Neural cell (in vitro differentiated cells): Measurements from ENCODE around the gene RAB3B.

Experiments used
- CTCF ChIP-seq: fragments of 450-650 bp; IDR thresholded peaks from 2 replicates; pipeline ENCODE4 v1.5.1; 2014; ENCODE audit warnings: antibody characterized with exemption, mild to moderate bottlenecking, moderate library complexity; ENCODE audit not compliant: poor library complexity, severe bottlenecking
- EP300 ChIP-seq: fragments of 450-650 bp; conservative IDR thresholded peaks from 2 replicates; pipeline ENCODE4 v1.6.1; 2014; ENCODE audit warnings: antibody characterized with exemption, mild to moderate bottlenecking, moderate library complexity; ENCODE audit not compliant: poor library complexity, severe bottlenecking
- EZH2 ChIP-seq: fragments of 200-600, 300-800 bp; shearing (Covaris generic), sonication (generic); IDR thresholded peaks from 2 replicates; pipeline ENCODE4 v1.6.1; 2014; ENCODE audit warnings: antibody characterized with exemption, low read length, borderline replicate concordance, mild to moderate bottlenecking; ENCODE audit not compliant: insufficient read depth, poor library complexity, severe bottlenecking
- REST ChIP-seq: IDR thresholded peaks from 2 replicates; pipeline ENCODE4 v1.6.1; 2012; ENCODE audit warnings: borderline replicate concordance

- TF ChIP-seq CTCF (no peak), REST (no peak), EZH2 (no peak), EP300 (no peak)
These were observed 29.3 kb downstream of the RAB3B start for GRCh38 chr1:51961231-51961630.
